NCI-H2029 (cell line): Measurements from ENCODE around the gene BTN3A1.
A peak's percentile ranks its signal among the peaks of the same experiment; 100 is the strongest.
"Not testable (repeated sequence)": the region's sequence is repeated elsewhere in the genome, so short reads cannot be mapped to it uniquely, and the experiment has no call there.

ENCODE experiments used
- DNase-seq: peaks from one replicate; lab custom pipeline; 2025; lab: John Stamatoyannopoulos, UW

Gene BTN3A1

DNA sequence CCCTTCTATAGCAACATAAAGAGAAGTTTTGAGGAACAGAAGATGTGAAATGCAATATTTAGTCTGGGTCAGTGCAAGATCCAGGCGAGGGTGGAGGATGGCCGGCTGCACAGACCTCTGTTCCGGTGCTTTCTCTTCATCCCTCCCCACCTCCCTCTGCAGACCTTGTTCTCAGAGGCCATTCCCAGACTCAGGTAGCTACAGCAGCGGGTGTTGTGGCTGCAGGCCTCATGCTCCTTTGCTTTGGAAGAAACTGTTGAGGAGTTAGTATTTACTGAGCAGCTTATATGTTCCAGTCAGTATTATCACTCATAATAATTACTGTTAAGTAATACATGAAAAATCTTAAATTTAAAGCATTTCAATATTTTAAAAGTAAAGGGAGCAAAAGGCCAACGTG lies 39.9 kb downstream of the BTN3A1 start:
- no peak for DNase-seq

GRCh38 chr6:26445934-26446667 lies 44.0 kb downstream of the BTN3A1 start:
- DNase-seq: no peak

- DNase-seq: no peak
These were observed 45.2 kb downstream of the BTN3A1 start for GRCh38 chr6:26447257-26447656.

DNA sequence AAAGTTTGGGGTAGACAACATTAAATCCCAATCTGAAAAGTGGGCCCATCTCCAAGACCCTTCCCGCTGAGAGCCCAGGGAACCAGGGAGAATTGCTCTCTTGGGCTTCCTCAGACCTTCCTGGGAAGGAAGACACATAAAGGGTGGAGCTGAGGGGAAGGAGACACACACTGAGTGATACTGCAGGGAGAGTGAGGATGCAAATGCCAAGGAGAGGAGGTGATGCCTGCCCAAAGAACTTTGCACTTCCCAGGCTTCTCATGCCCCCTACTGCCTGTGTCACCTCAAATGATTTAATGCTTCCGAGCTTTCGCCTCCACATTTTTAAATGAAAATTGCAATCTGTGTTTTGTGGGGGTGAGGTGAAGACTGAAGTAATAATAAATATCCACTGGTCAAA lies 48.2 kb downstream of the BTN3A1 start:
- no peak for DNase-seq

DNA sequence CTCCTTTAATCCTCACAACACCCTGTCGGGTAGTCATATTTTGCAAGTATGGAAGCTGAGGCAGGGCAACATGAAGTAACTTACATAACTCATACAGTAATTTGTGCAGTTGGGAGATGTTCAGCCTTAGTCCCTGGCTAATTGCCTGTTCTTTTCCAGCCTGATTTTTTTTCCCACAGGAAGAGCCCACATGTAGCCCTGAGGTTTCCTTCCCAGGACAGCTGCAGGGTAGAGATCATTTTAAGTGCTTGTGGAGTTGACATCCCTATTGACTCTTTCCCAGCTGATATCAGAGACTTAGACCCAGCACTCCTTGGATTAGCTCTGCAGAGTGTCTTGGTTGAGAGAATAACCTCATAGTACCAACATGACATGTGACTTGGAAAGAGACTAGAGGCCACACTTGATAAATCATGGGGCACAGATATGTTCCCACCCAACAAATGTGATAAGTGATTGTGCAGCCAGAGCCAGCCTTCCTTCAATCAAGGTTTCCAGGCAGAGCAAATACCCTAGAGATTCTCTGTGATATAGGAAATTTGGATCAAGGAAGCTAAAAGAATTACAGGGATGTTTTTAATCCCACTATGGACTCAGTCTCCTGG lies 50.7 kb downstream of the BTN3A1 start:
- DNase-seq: no peak

GRCh38 chr6:26454631-26455030 lies 52.6 kb downstream of the BTN3A1 start:
- no peak for DNase-seq

GRCh38 chr6:26455357-26455970 lies 53.4 kb downstream of the BTN3A1 start:
- no peak for DNase-seq

GRCh38 chr6:26457264-26457805 lies 55.3 kb downstream of the BTN3A1 start:
- DNase-seq: peak; percentile 52

GRCh38 chr6:26457806-26458688 lies 56.0 kb downstream of the BTN3A1 start, which contains the start of gene BTN2A1:
Gene BTN2A1, plus strand, starts transcription at chr6:26457955. Its CDS starts 682 bp downstream, at chr6:26458637.
- peak; percentile 94 for DNase-seq

GRCh38 chr6:26459023-26459810 lies 57.1 kb downstream of the BTN3A1 start:
- DNase-seq: no peak

DNA sequence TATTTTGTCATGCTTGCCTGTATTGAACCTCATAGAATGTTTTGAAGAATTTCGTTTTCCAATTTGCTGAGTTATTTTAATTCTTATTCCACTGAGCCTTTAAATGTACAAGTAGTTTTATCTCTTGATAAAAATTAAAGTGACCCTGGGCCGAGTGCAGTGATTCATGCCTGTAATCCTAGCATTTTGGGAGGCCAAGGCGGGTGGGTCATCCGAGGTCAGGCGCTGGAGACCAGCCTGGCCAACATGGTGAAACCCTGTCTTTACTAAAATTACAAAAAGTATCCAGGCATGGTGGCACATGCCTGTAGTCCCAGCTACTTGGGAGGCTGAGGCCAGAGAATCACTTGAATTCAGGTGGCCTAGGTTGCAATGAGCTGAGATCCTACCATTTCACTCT lies 59.3 kb downstream of the BTN3A1 start:
- DNase-seq: not testable (repeated sequence)

DNA sequence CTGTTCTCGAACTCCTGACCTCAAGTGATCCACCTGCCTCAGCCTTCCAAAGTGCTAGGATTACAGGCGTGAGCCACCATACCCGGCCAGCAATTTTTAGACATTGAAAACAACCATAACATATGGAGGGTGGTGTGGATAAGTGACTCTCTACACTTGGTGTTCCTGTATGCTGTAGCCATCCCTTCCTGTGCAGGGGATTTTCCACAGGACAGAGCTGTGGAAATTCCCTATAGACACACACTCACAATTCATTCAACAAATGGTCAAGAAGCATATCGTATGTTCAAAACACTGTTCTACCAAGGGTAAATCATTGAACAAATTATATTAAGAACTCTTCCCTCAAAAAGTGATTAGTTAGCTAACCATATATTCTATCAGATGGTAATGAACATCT lies 61.9 kb downstream of the BTN3A1 start:
- no peak for DNase-seq

- no peak for DNase-seq
These were observed 62.5 kb downstream of the BTN3A1 start for GRCh38 chr6:26464416-26465131.
